ENCODE data around the gene ZIC4. TPM values are rescaled to one million over a fixed set of nuclear protein-coding genes. Genes with fewer than 3 reads are reported as not detected.

The ZIC4 gene
- total and polyA plus RNA-seq, 2 of the 8 experiments (the other 6 are each of a cell fraction or from before 2014, with no cell fraction given): 0.03 to 0.13 TPM

DNA sequence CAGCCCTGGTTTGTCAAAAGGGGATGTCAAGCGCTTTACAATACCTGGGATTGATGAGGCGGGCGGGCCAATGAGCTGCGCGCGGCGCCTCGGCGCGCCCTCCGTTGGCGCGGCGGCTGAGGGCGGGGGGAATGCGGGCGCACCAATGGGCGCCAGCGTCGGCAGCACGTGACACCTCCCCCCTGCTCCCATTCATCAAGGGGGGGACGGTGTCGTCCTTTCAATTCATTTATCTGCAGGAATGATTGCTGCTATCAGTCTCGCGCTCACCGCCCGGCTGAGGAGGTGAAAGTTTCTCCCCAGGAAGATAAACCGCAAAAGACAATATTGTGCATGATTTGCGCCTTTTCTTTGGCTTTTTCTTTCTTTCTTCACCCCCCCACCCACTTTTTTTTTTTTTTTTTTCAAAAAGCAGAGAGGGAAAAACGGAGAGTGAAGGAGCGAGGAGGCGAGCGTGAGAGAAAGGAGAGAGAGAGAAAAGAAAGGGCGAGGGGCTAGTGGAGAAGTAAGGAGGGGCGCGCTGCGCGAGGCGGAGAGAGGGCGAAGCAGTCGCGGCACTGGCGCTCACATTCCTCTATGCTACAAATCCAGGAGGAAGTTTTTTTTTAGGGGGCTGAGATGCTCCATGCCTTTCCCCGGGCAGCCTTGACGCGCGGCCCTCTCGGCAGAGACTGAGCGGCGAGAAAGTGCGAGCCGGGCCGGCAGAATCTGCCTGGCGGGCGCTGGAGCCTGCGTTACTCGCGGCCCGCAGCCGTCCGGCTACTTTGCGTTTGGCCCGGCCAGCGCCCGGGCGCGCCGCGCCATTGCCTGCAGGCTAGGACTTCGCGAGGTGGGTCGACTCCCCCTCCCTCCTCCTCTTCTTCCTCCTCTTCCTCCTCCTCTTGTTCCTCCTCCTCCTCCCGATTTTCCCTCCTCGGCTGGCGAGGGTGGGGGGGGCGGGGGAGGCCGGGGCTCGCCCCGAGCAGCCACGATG lies 3.1 kb upstream of the ZIC4 start, which contains the start of gene ZIC1:
Gene ZIC1, plus strand, starts transcription at position 223 of the 973 bp plus-strand sequence. Its CDS starts 748 bp downstream, at position 971.
- H3K36me3 ChIP-seq (ENCODE audit: control insufficient read depth in 2 of 4, insufficient read depth in 4 of 4, low read length in 3 of 4): peaks cover 0 to 4% (median 0%) of the 10 kb centered on the region in 4 experiments; a peak in 1 of 8 replicates
- 4% methylated on average over 49 of the region's 80 CpGs; no CpG with 5 or more reads in 1 of the 2 experiments for WGBS, 2 experiments (ENCODE audit: extremely low coverage in 1 of 2, insufficient coverage in 1 of 2, insufficient read length in 1 of 2, insufficient replicate concordance in 2 of 2, low coverage in 1 of 2, low lambda C conversion rate in 2 of 2, missing lambda C conversion rate in 1 of 2)
- H2AK5ac ChIP-seq (ENCODE audit: low read depth, low read length): no peak within 1 kb of the TSS
- no peak within 1 kb of the TSS for H3K14ac ChIP-seq (ENCODE audit: insufficient read length)
- ChIA-PET CTCF (ENCODE audit: partially characterized antibody) (interaction anchor here (0.6 to 17.2 kb wide), 4 partner anchors 12 to 25 kb away, joined by 3 to 485 read pairs (median 4); partner anchors contain the start of gene ZIC4), POLR2A (ENCODE audit: partially characterized antibody) (interaction anchor here (3.7 to 5.8 kb wide), 2 partner anchors 12 to 16 kb away, joined by 12 to 26 read pairs; no protein-coding TSS in a partner anchor)
- H2AFZ ChIP-seq (ENCODE audit: low read length): no peak within 1 kb of the TSS
- 0 out of 2 replicates have a peak within 1 kb of the TSS, but pooled peaks have one; percentile 48 for H2BK20ac ChIP-seq (ENCODE audit: low read length)
- no peaks in the 10 kb centered on the region for H3K79me2 ChIP-seq (ENCODE audit: control insufficient read depth in 1 of 2, insufficient read depth in 2 of 2, low read length in 2 of 2)
- H3K9me3 ChIP-seq (ENCODE audit: insufficient read depth in 2 of 2, low read depth in 1 of 2, low read length in 1 of 2): no peaks in the 10 kb centered on the region; a peak in 1 of 4 replicates
- H3K4me2 ChIP-seq (ENCODE audit: insufficient read depth in 1 of 2, low read depth in 2 of 2, low read length in 2 of 2): peak within 1 kb of the TSS; percentile 72 to 91
- H3K79me1 ChIP-seq (ENCODE audit: low read depth, low read length): no peaks in the 10 kb centered on the region
- no peak within 1 kb of the TSS for H3K23ac ChIP-seq (ENCODE audit: insufficient read length)
- no peak within 1 kb of the TSS for H2BK120ac ChIP-seq (replicated peaks; ENCODE audit: low read depth, low read length)
- peak within 1 kb of the TSS; percentile 87 for H2BK12ac ChIP-seq (ENCODE audit: low read depth, low read length)
- peaks cover 5 to 53% (median 33%) of the 10 kb centered on the region in 4 experiments for H3K4me1 ChIP-seq (replicated peaks in 1 of 4; ENCODE audit: control insufficient read depth in 3 of 4, insufficient read depth in 4 of 4, low read length in 3 of 4)
- H4K91ac ChIP-seq (replicated peaks; ENCODE audit: insufficient read length, low read length): no peak within 1 kb of the TSS
- H3K56ac ChIP-seq (replicated peaks; ENCODE audit: insufficient read length, low read depth, low read length): no peak within 1 kb of the TSS
- H4K8ac ChIP-seq (ENCODE audit: extremely low read depth, insufficient read depth, low read length): 0 out of 2 replicates have a peak within 1 kb of the TSS, but pooled peaks have one; percentile 4
- DNase-seq (ENCODE audit: low read depth in 1 of 2, low spot score in 2 of 2) (no peak), FAIRE-seq (no peak)
- peak within 1 kb of the TSS; percentile 78 for H3K18ac ChIP-seq (ENCODE audit: extremely low read depth, low read length)
- no peak within 1 kb of the TSS for H3K27ac ChIP-seq (ENCODE audit: low read depth, low read length)
- peak within 1 kb of the TSS; percentile 44; the same call in 1 of the 2 replicates for H2BK5ac ChIP-seq (ENCODE audit: low read depth, low read length)
- H3K4ac ChIP-seq (replicated peaks; ENCODE audit: insufficient read length, low read depth, low read length): no peak within 1 kb of the TSS
- H2BK15ac ChIP-seq (ENCODE audit: low read length): 0 out of 2 replicates have a peak within 1 kb of the TSS, but pooled peaks have one; percentile 72
- H3K23me2 ChIP-seq (ENCODE audit: low read depth, low read length): peaks cover 18% of the 10 kb centered on the region
- H3K4me3 ChIP-seq (ENCODE audit: extremely low read depth in 1 of 4, insufficient read depth in 2 of 4, low read depth in 3 of 4, low read length in 4 of 4): peak within 1 kb of the TSS; percentile 36 to 62 (median 38); a peak in 7 of 8 replicates
- peaks cover 6 to 25% of the 10 kb centered on the region in 2 experiments for H4K20me1 ChIP-seq (replicated peaks in 1 of 2; ENCODE audit: control insufficient read depth in 1 of 2, insufficient read depth in 2 of 2, low read length in 2 of 2)
- H4K5ac ChIP-seq (ENCODE audit: insufficient read length, low read depth, low read length): no peak within 1 kb of the TSS
- H3K27me3 ChIP-seq (replicated peaks in 1 of 4; ENCODE audit: control insufficient read depth in 3 of 4, extremely low read depth in 1 of 4, insufficient read depth in 3 of 4, low read length in 3 of 4): peaks cover 67 to 98% (median 92%) of the 10 kb centered on the region in 4 experiments
- H3K9ac ChIP-seq (replicated peaks in 1 of 4; ENCODE audit: extremely low read depth in 1 of 4, low read depth in 3 of 4, low read length in 3 of 4): no peak within 1 kb of the TSS; a peak in 2 of 7 replicates
- no peak for TF ChIP-seq RNF2 (IDR thresholded peaks at IDR 0.05; ENCODE audit: borderline replicate concordance, low read depth, low read length, missing control alignments, poor library complexity, severe bottlenecking)
- TF ChIP-seq NANOG (IDR thresholded peaks at IDR 0.05; ENCODE audit: insufficient read depth, low read depth, low read length, poor library complexity, severe bottlenecking): peak; percentile 21
- TF ChIP-seq GABPA (IDR thresholded peaks at IDR 0.05; ENCODE audit: borderline replicate concordance, insufficient read depth, low read length): no peak
- peak; percentile 32; the same call in 1 of the 2 replicates for TF ChIP-seq TEAD4 (IDR thresholded peaks at IDR 0.05; ENCODE audit: low read depth, low read length)
- TF ChIP-seq, protein P1, sequence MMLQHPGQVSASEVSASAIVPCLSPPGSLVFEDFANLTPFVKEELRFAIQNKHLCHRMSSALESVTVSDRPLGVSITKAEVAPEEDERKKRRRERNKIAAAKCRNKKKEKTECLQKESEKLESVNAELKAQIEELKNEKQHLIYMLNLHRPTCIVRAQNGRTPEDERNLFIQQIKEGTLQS (IDR thresholded peaks at IDR 0.05; ENCODE audit: insufficient read depth, low read depth, low read length): peak; percentile 75
- no peak for TF ChIP-seq PHF8 (conservative IDR thresholded peaks at IDR 0.05; ENCODE audit: low read depth, low read length)
- TF ChIP-seq, protein P2, sequence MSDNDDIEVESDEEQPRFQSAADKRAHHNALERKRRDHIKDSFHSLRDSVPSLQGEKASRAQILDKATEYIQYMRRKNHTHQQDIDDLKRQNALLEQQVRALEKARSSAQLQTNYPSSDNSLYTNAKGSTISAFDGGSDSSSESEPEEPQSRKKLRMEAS (IDR thresholded peaks at IDR 0.05): peak; percentile 55

Data from H1 (cell line).